ENCODE measurements around the gene STARD3NL. TPM values are rescaled to one million over a fixed set of nuclear protein-coding genes. Genes with fewer than 3 reads are reported as not detected.

STARD3NL gene
- total RNA-seq, 1 experiment from 2014 or later: 73.7 TPM

GRCh38 chr7:38179776-38180226, 1.8 kb downstream of the STARD3NL start:
- in situ Hi-C loops (cut with HindIII; ENCODE audit: low sequenced_read_pairs): no loop called here
- DNase-seq (ENCODE audit: low spot score): no peak

- DNase-seq (ENCODE audit: low spot score): no peak
- in situ Hi-C loops (cut with HindIII; ENCODE audit: low sequenced_read_pairs): no loop called here
Measured at GRCh38 chr7:38181111-38181510, 3.1 kb downstream of the STARD3NL start.

GRCh38 chr7:38182450-38182849, 4.4 kb downstream of the STARD3NL start:
- DNase-seq (ENCODE audit: low spot score): no peak
- in situ Hi-C loops (cut with HindIII; ENCODE audit: low sequenced_read_pairs): no loop called here

GRCh38 chr7:38185395-38186307, 7.6 kb downstream of the STARD3NL start:
- DNase-seq (ENCODE audit: low spot score): no peak
- in situ Hi-C loops (cut with HindIII; ENCODE audit: low sequenced_read_pairs): no loop called here

GRCh38 chr7:38186593-38187314, 8.7 kb downstream of the STARD3NL start:
- in situ Hi-C loops (cut with HindIII; ENCODE audit: low sequenced_read_pairs): no loop called here
- no peak for DNase-seq (ENCODE audit: low spot score)

- DNase-seq (ENCODE audit: low spot score): no peak
- in situ Hi-C loops (cut with HindIII; ENCODE audit: low sequenced_read_pairs): no loop called here
Measured at GRCh38 chr7:38187794-38188440, 9.9 kb downstream of the STARD3NL start.

- in situ Hi-C loops (cut with HindIII; ENCODE audit: low sequenced_read_pairs): no loop called here
- DNase-seq (ENCODE audit: low spot score): no peak
Measured at GRCh38 chr7:38189231-38189938, 11.3 kb downstream of the STARD3NL start.

- DNase-seq (ENCODE audit: low spot score): no peak
- in situ Hi-C loops (cut with HindIII; ENCODE audit: low sequenced_read_pairs): no loop called here
Measured at GRCh38 chr7:38190011-38190410, 12.0 kb downstream of the STARD3NL start.

GRCh38 chr7:38191791-38192190, 13.7 kb downstream of the STARD3NL start:
- in situ Hi-C loops (cut with HindIII; ENCODE audit: low sequenced_read_pairs): no loop called here
- no peak for DNase-seq (ENCODE audit: low spot score)

- in situ Hi-C loops (cut with HindIII; ENCODE audit: low sequenced_read_pairs): no loop called here
- DNase-seq (ENCODE audit: low spot score): no peak
Measured at GRCh38 chr7:38192327-38192726, 14.3 kb downstream of the STARD3NL start.

- in situ Hi-C loops (cut with HindIII; ENCODE audit: low sequenced_read_pairs): no loop called here
- no peak for DNase-seq (ENCODE audit: low spot score)
Measured at GRCh38 chr7:38195804-38196595, 18.0 kb downstream of the STARD3NL start.

- no peak for DNase-seq (ENCODE audit: low spot score)
- in situ Hi-C loops (cut with HindIII; ENCODE audit: low sequenced_read_pairs): no loop called here
Measured at GRCh38 chr7:38198366-38198765, 20.3 kb downstream of the STARD3NL start.

- in situ Hi-C loops (cut with HindIII; ENCODE audit: low sequenced_read_pairs): no loop called here
- DNase-seq (ENCODE audit: low spot score): no peak
Measured at GRCh38 chr7:38199154-38199553, 21.1 kb downstream of the STARD3NL start.

GRCh38 chr7:38199782-38200181, 21.7 kb downstream of the STARD3NL start:
- in situ Hi-C loops (cut with HindIII; ENCODE audit: low sequenced_read_pairs): no loop called here
- no peak for DNase-seq (ENCODE audit: low spot score)

- in situ Hi-C loops (cut with HindIII; ENCODE audit: low sequenced_read_pairs): no loop called here
- DNase-seq (ENCODE audit: low spot score): no peak
Measured at GRCh38 chr7:38206071-38206470, 28.0 kb downstream of the STARD3NL start.

GRCh38 chr7:38207843-38208242, 29.8 kb downstream of the STARD3NL start:
- in situ Hi-C loops (cut with HindIII; ENCODE audit: low sequenced_read_pairs): no loop called here
- no peak for DNase-seq (ENCODE audit: low spot score)

GRCh38 chr7:38211486-38211885, 33.4 kb downstream of the STARD3NL start:
- in situ Hi-C loops (cut with HindIII; ENCODE audit: low sequenced_read_pairs): no loop called here
- no peak for DNase-seq (ENCODE audit: low spot score)

GRCh38 chr7:38211940-38212339, 33.9 kb downstream of the STARD3NL start:
- in situ Hi-C loops (cut with HindIII; ENCODE audit: low sequenced_read_pairs): no loop called here
- DNase-seq (ENCODE audit: low spot score): peak; percentile 64

GRCh38 chr7:38215115-38215514, 37.1 kb downstream of the STARD3NL start:
- in situ Hi-C loops (cut with HindIII; ENCODE audit: low sequenced_read_pairs): no loop called here
- no peak for DNase-seq (ENCODE audit: low spot score)
